HG03045 (cell line): ENCODE data around the gene ANXA8L1.
"Not testable (repeated sequence)": the region's sequence is repeated elsewhere in the genome, so short reads cannot be mapped to it uniquely, and the experiment has no call there.

Experiments used
- ATAC-seq: cut with Tn5 transposase; IDR thresholded peaks from one replicate; pipeline ENCODE4 v1.9.1; 2021; ENCODE audit warnings: mild to moderate bottlenecking, moderate library complexity; ENCODE audit not compliant: unreplicated experiment

Gene ANXA8L1, protein sequence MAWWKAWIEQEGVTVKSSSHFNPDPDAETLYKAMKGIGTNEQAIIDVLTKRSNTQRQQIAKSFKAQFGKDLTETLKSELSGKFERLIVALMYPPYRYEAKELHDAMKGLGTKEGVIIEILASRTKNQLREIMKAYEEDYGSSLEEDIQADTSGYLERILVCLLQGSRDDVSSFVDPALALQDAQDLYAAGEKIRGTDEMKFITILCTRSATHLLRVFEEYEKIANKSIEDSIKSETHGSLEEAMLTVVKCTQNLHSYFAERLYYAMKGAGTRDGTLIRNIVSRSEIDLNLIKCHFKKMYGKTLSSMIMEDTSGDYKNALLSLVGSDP

DNA sequence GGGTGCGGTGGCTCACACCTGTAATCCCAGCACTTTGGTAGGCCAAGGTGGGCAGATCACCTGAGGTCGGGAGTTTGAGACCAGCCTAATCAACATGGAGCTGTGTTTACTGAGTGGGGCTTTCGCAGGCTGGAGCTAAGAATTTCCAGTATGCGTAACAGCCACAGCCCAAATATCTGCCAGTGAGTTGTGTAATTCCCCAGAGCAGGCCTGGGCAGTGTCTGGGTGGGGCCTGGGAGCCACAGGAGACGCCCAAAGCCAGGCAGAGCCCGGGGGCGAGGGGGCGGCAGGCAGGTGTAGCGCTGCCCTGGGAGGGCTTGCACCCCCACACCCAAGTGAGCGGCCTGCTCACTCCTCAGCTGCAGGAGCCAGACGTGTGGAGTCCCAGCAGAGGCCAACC is at the start of gene ANXA8L1:
Gene ANXA8L1, plus strand, starts transcription at position 371 of the 400 bp plus-strand sequence. CDS start 76 bp downstream, outside the sequence.
- ATAC-seq, result not testable (repeated sequence)

DNA sequence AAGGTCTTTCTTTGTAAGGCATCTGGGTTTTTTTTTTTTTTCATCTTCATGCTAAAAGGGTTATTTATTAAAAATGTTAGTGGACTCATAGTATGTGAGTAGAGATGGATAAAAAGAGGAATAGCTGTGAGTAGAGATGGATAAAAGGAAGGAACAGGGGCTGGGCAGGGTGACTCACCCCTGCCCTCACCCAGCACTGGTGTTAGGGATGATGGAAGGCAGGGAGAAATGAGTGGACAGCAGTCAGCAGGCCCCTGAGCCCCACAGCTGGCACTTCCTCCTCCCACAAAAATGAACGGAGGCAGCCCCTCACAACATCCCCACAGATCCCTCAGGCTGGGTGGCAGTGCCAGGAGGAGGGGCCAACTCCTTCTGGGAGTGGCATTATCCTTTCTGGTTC is 49.5 kb upstream of the ANXA8L1 start:
- no peak for ATAC-seq

DNA sequence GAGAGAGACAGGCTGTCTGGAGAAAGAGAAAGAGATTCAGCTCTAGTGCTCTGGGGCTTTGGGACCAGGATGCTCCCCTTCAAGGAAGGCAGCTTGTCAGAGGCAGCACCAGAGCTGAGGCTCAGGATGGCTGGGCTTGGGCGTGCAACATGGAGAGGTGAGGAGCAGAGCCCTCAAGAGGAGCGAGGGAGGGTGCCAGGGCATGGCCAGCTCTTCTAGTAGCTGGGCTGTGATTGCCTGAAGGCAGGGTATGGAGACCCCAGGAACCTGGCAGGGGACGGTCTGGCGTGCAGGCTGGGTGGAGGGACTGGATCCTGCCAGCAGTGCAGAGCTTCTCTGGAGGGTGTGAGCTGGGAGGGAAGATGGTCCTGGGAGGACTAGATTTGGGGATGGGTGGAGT is 48.6 kb upstream of the ANXA8L1 start:
- no peak for ATAC-seq

DNA sequence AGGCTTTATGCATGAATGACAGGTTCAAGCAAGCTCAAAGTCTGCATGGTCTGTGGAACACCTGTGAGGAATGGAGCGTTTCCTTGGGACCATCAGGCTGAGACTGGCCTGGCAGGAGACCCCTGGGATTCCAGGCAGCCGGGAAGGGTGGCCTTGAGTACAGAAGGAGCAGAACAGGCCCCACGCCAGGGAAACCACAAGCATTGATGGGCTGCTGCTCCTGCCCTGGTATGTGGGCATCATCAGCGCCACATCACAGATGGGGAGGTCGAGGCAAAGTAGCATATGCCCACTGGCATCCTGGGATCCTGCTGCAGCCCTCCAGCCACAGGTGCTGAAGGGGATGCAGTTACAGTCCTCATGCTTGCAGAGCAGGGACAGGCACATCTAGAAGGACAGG is 47.9 kb upstream of the ANXA8L1 start:
- no peak for ATAC-seq

DNA sequence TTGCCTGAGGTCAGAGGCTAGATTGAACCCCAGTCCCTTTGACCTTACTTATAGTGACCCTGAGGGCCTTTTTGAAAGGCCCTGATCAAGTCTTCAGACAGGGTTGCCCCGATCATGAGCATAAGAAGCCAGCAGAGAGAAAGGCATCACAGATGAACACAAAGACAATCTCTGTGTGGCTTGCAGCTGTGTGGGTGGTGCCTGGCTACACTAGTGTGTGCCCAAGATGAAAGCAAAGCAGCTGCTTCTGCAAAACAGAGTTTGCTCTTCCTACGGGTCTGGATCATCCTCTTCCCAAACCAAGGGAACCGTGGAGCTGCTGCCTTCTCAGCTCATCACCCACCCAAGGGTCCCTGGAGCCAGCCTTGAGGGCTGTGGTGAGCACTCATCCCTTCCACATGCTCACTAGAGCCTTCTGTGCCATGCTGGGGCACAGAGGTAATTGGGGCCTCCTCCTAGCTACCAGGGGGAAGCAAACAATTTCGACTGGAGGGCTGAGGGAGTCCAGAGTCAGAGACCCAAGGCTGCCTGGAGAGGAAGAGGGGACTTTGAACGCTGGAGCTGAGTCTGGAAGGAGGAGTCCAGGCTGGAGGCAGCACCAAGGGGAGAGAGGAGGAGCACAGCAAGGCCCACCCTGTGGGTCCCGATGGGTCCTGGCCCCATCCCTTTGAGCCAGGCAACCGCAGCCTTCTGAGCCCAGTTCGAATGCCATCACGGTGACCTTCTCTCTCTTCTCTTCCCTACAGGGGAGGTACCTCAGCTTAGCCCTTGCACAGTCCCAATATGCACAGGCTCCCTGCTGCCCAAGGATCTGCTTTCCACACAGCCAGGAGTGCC is 46.5 kb upstream of the ANXA8L1 start:
- no peak for ATAC-seq

DNA sequence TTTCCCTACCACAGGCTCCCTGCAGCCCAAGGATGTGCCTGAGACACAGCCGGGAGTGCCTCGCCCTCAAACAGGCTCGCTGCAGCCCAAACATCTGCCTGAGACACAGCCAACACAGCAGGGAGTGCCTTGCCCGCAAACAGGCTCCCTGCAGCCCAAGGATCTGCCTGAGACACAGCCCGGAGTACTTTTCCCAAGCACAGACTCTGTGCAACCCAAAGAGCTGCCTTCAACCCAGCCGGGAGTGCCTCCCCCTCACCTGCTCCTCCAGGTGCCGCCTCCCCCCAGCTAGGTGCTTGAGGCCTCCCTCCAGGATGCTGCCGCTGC is 45.9 kb upstream of the ANXA8L1 start:
- ATAC-seq, result no peak

DNA sequence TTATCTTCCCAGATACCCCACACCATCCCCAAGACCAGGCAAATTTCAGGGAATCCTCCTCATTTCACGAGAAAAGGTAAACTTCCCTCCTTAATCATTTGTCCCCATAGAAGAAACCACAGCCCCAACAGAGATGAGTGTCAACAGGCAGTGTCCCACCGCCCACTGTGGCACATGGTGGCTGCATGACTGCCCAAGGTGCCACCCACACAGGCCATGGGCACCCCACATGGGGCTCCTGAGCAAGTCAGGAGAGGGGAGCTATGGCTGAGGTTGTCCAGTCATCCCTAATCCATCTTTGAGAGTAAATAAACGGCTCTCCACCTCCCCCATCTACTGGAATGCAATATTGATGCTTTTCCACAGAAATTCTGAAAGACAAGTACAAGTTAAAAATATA is 44.7 kb upstream of the ANXA8L1 start:
- ATAC-seq, result no peak

DNA sequence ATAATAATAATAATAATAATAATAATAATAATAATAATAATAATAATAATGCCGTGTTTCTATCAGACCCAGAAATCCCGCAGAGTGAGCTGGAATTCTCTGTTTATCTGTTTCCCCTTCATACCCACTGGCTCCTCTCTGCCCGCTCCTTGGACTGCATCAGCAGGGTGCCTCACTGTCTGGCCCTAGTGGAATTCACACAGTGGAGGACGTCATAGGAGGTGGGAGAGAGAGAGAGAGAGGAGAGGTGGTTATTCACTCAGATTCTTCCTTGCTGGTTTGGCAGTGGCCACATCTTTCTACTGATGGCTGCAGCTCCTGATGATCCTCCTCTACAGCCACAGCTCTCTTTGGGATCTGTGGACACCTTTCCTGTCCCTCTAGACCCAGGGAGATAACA is 10.1 kb upstream of the ANXA8L1 start:
- ATAC-seq, result not testable (repeated sequence)

DNA sequence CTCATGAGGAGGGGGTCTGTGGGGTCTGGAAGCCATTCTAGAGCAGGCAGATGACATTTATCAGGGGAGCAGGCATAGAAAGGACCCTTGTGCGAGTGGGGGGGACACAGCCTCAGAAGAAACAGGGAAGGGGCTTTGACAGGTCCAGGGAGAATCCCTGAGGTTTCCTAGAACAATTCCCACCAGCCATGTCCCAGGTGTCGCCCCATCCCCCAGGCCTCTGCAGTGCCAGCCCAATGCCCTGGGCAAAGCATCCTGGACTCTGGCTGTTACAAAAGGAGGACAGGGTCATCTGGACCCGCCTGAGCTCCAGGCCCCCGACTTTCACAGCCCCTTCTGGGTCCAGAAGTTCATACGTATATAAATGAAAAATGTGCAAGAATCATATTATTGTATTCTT is 8.4 kb upstream of the ANXA8L1 start:
- ATAC-seq, result not testable (repeated sequence)

DNA sequence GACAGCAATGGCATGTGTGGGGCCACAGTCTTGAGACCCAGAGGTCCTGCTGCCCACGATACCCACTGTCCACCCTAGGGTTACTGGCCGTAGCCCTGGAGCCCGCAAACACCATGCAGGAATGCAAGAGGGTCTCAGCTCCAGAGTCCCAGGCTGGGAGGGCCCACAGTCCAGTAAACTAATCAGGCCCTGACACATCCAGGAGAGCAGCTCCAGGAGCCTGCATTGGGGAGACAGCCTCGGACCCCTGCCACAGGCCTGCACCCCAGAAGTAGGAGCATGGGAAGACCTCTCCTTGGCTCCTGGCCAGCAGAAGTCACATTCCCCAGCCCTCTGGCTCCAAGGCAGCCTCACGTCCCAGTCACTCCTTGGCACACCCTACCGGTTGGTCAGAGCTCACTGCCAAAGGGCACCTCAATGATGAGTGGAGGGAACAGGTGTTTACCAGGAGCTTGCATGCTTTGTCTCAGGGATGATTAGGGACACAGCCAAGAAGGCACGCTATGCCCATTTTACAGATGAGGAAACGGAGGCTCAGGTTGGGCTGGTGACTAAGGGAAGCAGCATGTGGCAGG is 7.8 kb upstream of the ANXA8L1 start:
- ATAC-seq, result not testable (repeated sequence)

DNA sequence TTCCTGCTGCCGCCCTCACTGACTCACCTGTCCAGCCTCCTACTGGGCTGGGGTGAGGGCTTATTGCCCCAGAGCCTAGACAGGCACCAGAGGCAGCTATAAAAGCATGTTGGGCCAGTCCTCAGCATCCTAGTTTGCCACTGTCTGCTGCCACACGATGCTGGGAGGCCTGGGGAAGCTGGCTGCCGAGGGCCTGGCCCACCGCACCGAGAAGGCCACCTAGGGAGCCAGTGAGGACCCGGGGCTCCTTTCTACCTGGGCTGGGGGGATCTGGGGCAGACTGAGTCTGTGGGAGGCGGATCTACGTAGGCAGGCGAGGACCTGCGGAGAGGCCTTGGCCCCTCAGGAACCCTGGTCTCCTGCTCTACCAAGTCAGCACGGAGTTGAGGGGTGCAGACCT is 6.6 kb upstream of the ANXA8L1 start:
- ATAC-seq, result not testable (repeated sequence)

DNA sequence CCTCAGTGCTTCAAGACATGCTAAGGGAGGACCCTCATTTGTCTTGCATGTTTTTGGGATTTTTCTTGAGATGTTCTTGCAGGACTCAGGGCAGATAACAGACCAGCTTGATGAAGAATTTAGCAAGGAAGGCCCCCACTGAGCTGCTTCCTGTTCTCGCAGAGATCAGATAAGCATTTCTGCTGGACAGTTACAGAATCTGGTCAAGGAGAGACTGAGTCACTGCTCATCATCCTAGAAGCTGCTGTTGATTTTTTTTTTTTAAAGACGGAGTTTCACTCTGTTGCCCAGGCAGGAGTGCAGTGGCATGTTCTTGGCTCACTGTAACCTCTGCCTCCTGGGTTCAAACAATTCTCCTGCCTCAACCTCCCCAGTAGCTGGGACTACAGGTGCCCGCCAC is 1.2 kb upstream of the ANXA8L1 start:
- ATAC-seq, result not testable (repeated sequence)

DNA sequence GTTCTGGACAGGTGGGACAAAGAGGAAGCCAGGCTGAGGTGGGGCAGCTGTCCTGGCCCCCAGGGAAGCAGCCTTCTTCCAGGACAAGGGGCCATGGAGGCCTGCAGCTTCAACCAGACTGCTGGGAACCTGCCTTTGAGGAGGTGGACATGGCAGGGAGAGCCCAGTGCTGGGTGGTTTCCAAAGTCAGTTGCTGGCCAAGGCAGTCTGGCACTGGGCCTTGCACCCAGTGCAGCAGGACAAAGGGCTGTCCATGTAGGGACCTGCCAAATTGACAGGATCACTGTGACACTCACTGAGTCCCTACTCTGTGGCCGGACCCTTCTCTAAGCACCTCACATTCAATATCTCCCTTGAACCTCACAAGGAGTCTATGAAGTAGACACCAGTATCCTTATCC is 1.4 kb downstream of the ANXA8L1 start:
- ATAC-seq, result not testable (repeated sequence)

DNA sequence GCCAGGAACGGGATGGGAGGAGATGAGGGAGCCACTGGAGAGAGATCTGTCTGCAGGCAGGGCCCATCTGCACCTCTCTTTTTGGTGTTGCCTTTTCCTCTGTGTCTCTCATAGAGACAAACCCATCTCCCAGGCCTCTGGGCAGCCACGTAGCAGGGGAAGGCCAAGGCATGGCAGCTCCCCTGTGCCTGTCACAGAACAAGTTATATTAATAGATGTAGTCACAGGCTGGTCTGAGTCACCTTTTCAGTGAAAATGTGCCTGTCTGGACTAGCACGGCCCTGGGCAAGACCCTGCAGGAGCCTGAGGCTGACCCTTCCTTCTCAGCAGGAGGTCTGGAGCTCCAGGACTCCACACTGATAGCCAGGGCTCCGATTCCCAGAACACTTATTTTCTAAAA is 2.1 kb downstream of the ANXA8L1 start:
- not testable (repeated sequence) for ATAC-seq

DNA sequence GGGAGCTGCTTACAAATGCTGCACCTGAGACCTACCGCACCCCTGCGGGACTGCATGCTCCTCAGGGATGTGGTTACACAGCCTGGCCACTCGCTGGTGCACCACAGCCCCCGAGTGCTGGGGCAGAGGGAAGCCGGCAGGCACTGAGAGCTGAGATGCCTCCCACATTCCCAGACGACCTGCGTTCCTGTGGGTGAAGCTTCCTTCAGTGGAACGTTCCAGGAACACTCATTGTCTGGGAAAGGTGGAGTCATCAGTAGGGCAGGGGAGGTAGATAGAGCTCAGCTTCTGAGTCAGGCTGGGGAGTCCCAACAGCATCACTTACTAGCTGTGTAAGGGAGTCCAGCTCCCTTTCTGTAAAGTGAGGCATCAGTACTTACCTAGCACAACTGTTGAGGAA is 2.5 kb downstream of the ANXA8L1 start:
- not testable (repeated sequence) for ATAC-seq

DNA sequence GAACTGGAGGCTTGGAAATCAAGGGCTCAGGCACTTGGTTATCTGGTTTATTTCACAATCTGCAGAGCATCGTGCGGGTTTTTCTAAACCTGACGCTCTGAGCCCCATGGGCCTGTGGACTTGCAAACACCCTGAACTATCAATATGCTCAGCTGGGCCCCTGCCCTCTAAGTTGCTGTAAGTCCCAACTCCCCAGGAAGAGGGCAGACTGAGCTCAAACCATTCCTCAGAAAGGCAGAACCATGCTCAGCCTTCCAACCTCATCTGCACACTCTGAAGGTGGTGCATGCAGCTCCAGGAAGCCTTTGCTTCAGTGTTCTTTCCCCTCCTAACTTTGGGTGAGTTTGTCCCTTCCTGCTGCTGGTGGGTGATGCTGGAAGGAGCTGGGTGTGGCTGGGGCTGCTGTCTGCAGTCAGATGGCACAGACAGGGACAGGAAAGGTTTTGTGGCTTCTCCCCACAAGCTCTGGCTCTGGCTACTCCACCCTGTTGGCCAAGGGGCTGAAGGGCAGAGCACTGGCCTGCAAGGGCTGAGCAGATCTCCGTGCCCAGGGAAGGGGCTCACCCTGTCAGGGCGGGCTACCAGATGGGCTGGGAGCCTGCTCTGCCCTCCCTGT is 3.8 kb downstream of the ANXA8L1 start:
- ATAC-seq, result not testable (repeated sequence)

DNA sequence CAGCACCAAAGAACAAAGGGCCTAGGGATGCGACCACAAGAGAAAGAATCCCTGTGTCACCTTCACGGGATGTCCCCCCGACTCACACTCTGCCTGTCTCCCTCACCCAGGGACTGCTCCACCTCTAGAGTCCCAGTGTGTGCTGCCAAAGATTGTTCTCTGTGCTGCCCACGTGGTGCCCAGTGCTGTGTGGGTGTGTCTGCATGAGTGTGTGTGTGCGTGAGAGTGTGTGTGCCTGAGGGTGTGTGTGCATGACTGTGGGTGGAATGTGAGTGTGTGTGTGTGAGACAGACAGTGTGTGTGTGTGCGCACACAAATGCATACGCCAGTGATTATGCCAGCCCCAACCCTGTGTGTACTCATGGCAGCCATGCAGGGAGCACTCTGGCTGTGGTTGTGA is 10.3 kb downstream of the ANXA8L1 start:
- ATAC-seq, result not testable (repeated sequence)

DNA sequence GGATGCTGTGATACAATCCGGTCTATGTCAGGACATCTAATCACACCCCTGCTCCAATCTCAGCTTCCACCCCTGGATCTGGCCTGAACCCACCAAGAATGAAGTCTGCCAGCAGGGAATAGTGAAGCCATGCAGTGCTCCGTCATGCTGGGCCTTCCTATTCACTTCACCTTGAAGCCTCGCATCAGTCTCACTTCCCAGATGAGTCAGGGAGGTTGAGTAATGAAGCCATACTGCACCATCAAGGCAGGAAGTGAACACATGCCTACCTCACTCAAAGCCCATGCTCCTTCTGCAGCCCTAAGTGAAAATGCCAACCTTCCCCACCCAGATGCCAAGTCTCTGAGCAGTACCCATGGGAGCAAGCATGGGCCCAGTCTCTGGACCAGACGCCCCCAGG is 11.1 kb downstream of the ANXA8L1 start:
- ATAC-seq, result not testable (repeated sequence)

DNA sequence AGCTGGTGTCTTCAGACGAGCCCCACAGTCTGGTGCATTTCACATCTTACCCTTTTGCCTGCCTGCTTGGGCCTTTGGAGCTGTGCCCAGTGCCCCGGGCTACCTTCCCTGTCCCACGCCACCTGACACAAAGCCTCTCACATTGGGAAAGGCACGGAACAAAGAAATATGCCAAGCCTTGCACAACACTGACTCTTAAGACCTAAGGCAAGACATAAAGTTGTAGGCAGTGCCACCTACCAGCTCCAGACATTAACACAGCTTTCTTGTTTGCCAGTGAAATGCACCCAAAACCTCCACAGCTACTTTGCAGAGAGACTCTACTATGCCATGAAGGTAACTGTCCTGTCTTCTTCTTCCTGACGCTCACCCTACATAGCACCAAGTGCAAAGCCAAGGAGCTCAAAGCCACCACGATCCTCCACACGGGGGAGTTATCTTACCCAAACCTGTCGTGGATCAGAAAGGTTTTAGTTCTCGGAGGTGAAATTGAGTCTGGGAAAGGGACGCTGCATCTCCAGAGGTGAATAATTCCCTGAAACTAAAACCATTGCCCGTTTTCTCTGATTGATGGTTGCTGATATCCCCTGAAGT is 11.8 kb downstream of the ANXA8L1 start:
- ATAC-seq, result not testable (repeated sequence)

DNA sequence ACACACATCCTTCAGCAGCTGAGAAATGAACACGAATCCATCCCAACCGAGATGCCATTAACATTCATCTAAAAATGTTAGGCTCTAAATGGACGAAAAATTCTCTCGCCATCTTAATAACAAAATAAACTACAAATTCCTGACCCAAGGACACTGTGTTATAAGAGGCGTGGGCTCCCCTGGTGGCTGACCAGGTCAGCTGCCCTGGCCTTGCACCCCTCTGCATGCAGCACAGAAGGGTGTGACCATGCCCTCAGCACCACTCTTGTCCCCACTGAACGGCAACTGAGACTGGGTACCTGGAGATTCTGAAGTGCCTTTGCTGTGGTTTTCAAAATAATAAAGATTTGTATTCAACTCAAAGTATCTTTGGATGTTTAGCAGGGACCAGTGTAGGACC is 15.8 kb downstream of the ANXA8L1 start:
- ATAC-seq, result not testable (repeated sequence)
